Gastrocnemius medialis (tissue), 4 donors: ENCODE measurements around the gene LIX1.

Experiments used
- CTCF ChIP-seq, 5 experiments: fragments of 450-650 bp in 3 of 5; fragments of 200-600 bp in 2 of 5; sonication (generic) in 2 of 5; IDR thresholded peaks in 4 of 5; conservative IDR thresholded peaks in 1 of 5; 1 replicate in 4 of 5; 2 replicates in 1 of 5; pipeline ENCODE4 v1.5.1; 2016 to 2019; ENCODE audit warnings: antibody characterized with exemption in 5 of 5, mild to moderate bottlenecking in 3 of 5, moderate library complexity in 3 of 5
- POLR2A ChIP-seq, 2 donors: fragments of 450-650 bp; IDR thresholded peaks; one replicate each; pipeline ENCODE4 v1.6.1; 2017; ENCODE audit warnings: antibody characterized with exemption in 2 of 2, mild to moderate bottlenecking in 2 of 2, moderate library complexity in 2 of 2

DNA sequence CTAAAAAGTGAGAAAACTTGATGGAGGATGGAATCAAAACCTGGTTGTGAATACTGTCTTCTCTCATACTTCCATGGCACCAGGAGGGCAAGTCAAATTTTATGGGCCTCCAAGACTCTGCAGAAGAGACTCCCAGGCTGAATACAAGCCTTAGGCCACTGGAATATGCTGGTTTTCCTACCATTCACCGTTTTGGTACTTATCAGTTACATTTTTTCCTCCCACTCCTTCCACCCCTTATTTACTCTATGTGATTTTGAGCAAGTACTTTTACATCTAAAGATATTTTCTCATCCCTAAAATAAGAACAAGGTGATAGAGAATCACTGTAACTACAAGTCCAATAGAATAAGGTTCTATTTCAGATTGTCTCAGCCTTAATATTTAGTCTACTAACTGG lies 8.0 kb upstream of the LIX1 start:
- TF ChIP-seq CTCF (IDR thresholded peaks at IDR 0.05 in 4 of 5, conservative IDR thresholded peaks at IDR 0.05 in 1 of 5) (no peak), POLR2A (IDR thresholded peaks at IDR 0.05) (no peak)
